ENCODE measurements around the gene ENTREP1. TPM values are rescaled to one million over a fixed set of nuclear protein-coding genes. Genes with fewer than 3 reads are reported as not detected.
"Not testable (repeated sequence)": the region's sequence is repeated elsewhere in the genome, so short reads cannot be mapped to it uniquely, and the experiment has no call there.

ENTREP1 gene
- total and polyA plus RNA-seq, 2 donors (not counting 1 experiment from before 2014, with no cell fraction given): not detected

DNA sequence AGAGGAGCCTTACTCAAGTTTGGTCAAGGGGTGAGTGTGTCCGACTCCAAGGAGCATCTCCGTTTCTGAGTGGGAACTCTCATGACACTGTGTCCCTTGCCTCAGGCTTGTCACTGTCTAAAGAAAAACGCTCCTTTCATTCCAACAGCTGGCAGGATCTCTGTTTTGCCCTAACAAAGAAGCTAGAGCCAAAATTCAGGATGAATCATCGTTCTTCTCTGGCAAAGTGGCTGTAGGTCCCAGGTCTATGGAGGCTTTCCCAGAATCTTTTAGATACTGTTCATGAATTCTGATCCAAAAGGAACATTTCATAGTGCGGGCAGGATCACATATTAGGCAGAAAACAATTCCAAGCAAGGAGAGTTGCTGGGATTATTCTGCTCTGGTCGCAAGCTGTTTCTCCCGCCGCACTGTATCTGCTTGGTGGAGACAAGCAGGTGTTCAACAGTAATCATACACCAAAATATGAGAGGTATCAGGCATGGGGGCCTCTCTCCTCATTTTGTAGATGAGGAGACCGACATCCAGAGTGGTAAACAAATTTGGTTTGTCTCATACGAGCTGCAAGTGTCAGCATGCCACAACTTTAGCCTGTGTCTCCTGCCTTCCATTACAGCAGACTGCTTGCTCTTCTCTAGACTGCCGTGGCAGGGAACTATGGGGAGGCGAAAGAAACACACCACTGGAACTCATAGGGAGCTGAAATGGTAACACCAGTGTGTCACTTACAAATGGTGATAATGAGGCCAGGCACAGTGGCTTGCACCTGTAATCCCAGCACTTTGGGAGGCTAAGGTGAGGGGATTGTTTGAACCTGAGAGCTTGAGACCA, 72.6 kb downstream of the ENTREP1 start:
- Mint-ChIP-seq H3K27me3 (peaks cover 7% of the 10 kb centered on the region), H3K4me1 (no peaks in the 10 kb centered on the region), H3K27ac (no peak overlapping the region), H3K4me3 (no peak overlapping the region), H3K9me3 (ENCODE audit: insufficient read depth) (no peaks in the 10 kb centered on the region)
- Histone ChIP-seq H3K4me2 (replicated peaks; ENCODE audit: low read depth, low read length, poor library complexity, severe bottlenecking) (no peak overlapping the region), H3K9ac (ENCODE audit: low read length) (no peak overlapping the region), H3K27ac (ENCODE audit: low read length in 2 of 2) (no peak overlapping the region), H2AFZ (ENCODE audit: insufficient read depth, low read depth, low read length, poor library complexity, severe bottlenecking) (no peak overlapping the region), H3K9me3 (ENCODE audit: control extremely low read depth in 1 of 3, control insufficient read depth in 2 of 3, insufficient read depth in 1 of 3, low read length in 2 of 3) (peaks cover 0 to 2% (median 0%) of the 10 kb centered on the region in 3 donors), H3K4me1 (ENCODE audit: control insufficient read depth in 2 of 2, insufficient read depth in 2 of 2, low read length in 2 of 2) (no peaks in the 10 kb centered on the region), H3K79me2 (ENCODE audit: control insufficient read depth, insufficient read depth, low read length) (no peaks in the 10 kb centered on the region), H3K4me3 (ENCODE audit: control extremely low read depth in 1 of 5, extremely low read depth in 1 of 5, insufficient read depth in 1 of 5, low read depth in 2 of 5, low read length in 4 of 5) (no peak overlapping the region), H3K27me3 (replicated peaks in 1 of 4; ENCODE audit: control extremely low read depth in 1 of 4, control insufficient read depth in 3 of 4, insufficient read depth in 4 of 4, low read length in 3 of 4) (no peaks in the 10 kb centered on the region), H4K20me1 (ENCODE audit: control insufficient read depth, insufficient read depth, low read length, poor library complexity, severe bottlenecking) (no peaks in the 10 kb centered on the region), H3K36me3 (replicated peaks in 1 of 2; ENCODE audit: control extremely low read depth in 1 of 2, control insufficient read depth in 1 of 2, extremely low read depth in 1 of 2, insufficient read depth in 2 of 2, low read length in 1 of 2) (no peaks in the 10 kb centered on the region)
- POLR2A ChIA-PET: no interaction called here
- ATAC-seq (ENCODE audit: low read depth): no peak
- TF ChIP-seq, protein P1, sequence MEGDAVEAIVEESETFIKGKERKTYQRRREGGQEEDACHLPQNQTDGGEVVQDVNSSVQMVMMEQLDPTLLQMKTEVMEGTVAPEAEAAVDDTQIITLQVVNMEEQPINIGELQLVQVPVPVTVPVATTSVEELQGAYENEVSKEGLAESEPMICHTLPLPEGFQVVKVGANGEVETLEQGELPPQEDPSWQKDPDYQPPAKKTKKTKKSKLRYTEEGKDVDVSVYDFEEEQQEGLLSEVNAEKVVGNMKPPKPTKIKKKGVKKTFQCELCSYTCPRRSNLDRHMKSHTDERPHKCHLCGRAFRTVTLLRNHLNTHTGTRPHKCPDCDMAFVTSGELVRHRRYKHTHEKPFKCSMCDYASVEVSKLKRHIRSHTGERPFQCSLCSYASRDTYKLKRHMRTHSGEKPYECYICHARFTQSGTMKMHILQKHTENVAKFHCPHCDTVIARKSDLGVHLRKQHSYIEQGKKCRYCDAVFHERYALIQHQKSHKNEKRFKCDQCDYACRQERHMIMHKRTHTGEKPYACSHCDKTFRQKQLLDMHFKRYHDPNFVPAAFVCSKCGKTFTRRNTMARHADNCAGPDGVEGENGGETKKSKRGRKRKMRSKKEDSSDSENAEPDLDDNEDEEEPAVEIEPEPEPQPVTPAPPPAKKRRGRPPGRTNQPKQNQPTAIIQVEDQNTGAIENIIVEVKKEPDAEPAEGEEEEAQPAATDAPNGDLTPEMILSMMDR (IDR thresholded peaks at IDR 0.05): no peak
- no peak for TF ChIP-seq EZH2 (IDR thresholded peaks at IDR 0.05; ENCODE audit: borderline replicate concordance, insufficient read depth, low read depth, low read length, poor library complexity, severe bottlenecking)
- CTCF ChIA-PET: no interaction called here
- no peak for DNase-seq
- 93% methylated on average over 7 of the region's 12 CpGs for WGBS (ENCODE audit: insufficient coverage)
- intact Hi-C loops (cut with micrococcal nuclease): no loop called here

DNA sequence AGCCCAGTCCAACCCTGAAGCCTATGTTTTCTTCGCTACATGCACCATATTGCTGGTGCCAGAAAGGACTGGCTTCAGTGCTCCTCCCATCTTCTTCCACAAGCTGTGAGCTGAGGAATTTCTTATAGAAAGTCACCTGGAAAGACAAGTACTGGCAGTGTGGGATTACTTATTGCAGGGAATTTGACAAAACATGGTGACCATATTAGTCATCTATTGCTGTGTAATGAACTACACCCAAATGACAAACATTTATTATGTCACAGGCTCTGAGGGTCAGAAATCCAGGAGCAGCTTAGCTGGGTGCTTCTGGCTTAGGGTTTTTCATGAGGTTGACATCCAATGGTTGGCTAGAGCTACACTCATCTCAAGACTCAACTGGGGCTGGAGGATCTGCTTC, 75.5 kb downstream of the ENTREP1 start:
- Histone ChIP-seq H3K9ac (ENCODE audit: low read length) (no peak overlapping the region), H3K4me1 (ENCODE audit: control insufficient read depth in 2 of 2, insufficient read depth in 2 of 2, low read length in 2 of 2) (no peaks in the 10 kb centered on the region), H3K4me3 (ENCODE audit: control extremely low read depth in 1 of 5, extremely low read depth in 1 of 5, insufficient read depth in 1 of 5, low read depth in 2 of 5, low read length in 4 of 5) (no peak overlapping the region), H3K4me2 (replicated peaks; ENCODE audit: low read depth, low read length, poor library complexity, severe bottlenecking) (no peak overlapping the region), H4K20me1 (ENCODE audit: control insufficient read depth, insufficient read depth, low read length, poor library complexity, severe bottlenecking) (no peaks in the 10 kb centered on the region), H3K9me3 (ENCODE audit: control extremely low read depth in 1 of 3, control insufficient read depth in 2 of 3, insufficient read depth in 1 of 3, low read length in 2 of 3) (no peaks in the 10 kb centered on the region), H2AFZ (ENCODE audit: insufficient read depth, low read depth, low read length, poor library complexity, severe bottlenecking) (no peak overlapping the region), H3K27ac (ENCODE audit: low read length in 2 of 2) (no peak overlapping the region), H3K36me3 (replicated peaks in 1 of 2; ENCODE audit: control extremely low read depth in 1 of 2, control insufficient read depth in 1 of 2, extremely low read depth in 1 of 2, insufficient read depth in 2 of 2, low read length in 1 of 2) (no peaks in the 10 kb centered on the region), H3K27me3 (replicated peaks in 1 of 4; ENCODE audit: control extremely low read depth in 1 of 4, control insufficient read depth in 3 of 4, insufficient read depth in 4 of 4, low read length in 3 of 4) (no peaks in the 10 kb centered on the region), H3K79me2 (ENCODE audit: control insufficient read depth, insufficient read depth, low read length) (no peaks in the 10 kb centered on the region)
- Mint-ChIP-seq H3K4me1 (no peaks in the 10 kb centered on the region), H3K4me3 (no peak overlapping the region), H3K27me3 (peaks cover 19% of the 10 kb centered on the region), H3K9me3 (ENCODE audit: insufficient read depth) (no peaks in the 10 kb centered on the region), H3K27ac (no peak overlapping the region)
- WGBS (ENCODE audit: insufficient coverage): 100% methylated on average over 1 of the region's 1 CpG
- ATAC-seq (ENCODE audit: low read depth): no peak
- no peak for DNase-seq
- intact Hi-C loops (cut with micrococcal nuclease): no loop called here
- TF ChIP-seq, protein P1 (IDR thresholded peaks at IDR 0.05): no peak
- TF ChIP-seq EZH2 (IDR thresholded peaks at IDR 0.05; ENCODE audit: borderline replicate concordance, insufficient read depth, low read depth, low read length, poor library complexity, severe bottlenecking): no peak
- POLR2A ChIA-PET: no interaction called here
- CTCF ChIA-PET: interaction anchor here (1.6 kb wide), 1 partner anchor 22 kb away, joined by 5 read pairs; no protein-coding TSS in a partner anchor

DNA sequence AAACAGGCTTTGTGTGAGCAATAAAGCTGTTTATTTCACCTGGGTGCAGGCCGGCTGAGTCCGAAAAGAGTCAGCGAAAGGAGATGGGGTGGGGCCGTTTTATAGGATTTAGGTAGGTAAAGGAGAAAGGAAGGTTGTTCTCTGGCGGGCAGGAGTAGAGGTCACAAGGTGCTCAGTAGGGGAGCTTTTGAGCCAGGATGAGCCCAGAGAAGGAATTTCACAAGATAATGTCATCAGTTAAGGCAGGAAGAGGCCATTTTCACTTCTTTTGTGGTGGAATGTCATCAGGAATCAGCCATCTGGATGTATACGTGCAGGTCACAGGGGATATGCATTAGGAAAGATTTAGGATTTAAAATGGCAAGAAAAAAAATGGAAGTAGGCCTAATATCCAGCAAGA, 84.9 kb downstream of the ENTREP1 start:
- H2AFZ ChIP-seq (ENCODE audit: insufficient read depth, low read depth, low read length, poor library complexity, severe bottlenecking); H4K20me1 ChIP-seq (ENCODE audit: control insufficient read depth, insufficient read depth, low read length, poor library complexity, severe bottlenecking); H3K36me3 ChIP-seq (replicated peaks in 1 of 2; ENCODE audit: control extremely low read depth in 1 of 2, control insufficient read depth in 1 of 2, extremely low read depth in 1 of 2, insufficient read depth in 2 of 2, low read length in 1 of 2); H3K27me3 ChIP-seq (replicated peaks in 1 of 4; ENCODE audit: control extremely low read depth in 1 of 4, control insufficient read depth in 3 of 4, insufficient read depth in 4 of 4, low read length in 3 of 4); ATAC-seq (ENCODE audit: low read depth); POLR2A ChIA-PET; H3K27ac ChIP-seq (ENCODE audit: low read length in 2 of 2); H3K27ac Mint-ChIP-seq; H3K79me2 ChIP-seq (ENCODE audit: control insufficient read depth, insufficient read depth, low read length); H3K9me3 Mint-ChIP-seq (ENCODE audit: insufficient read depth); H3K4me3 Mint-ChIP-seq; H3K4me1 Mint-ChIP-seq; intact Hi-C loops (cut with micrococcal nuclease); DNase-seq; H3K4me1 ChIP-seq (ENCODE audit: control insufficient read depth in 2 of 2, insufficient read depth in 2 of 2, low read length in 2 of 2); H3K4me3 ChIP-seq (ENCODE audit: control extremely low read depth in 1 of 5, extremely low read depth in 1 of 5, insufficient read depth in 1 of 5, low read depth in 2 of 5, low read length in 4 of 5); H3K9ac ChIP-seq (ENCODE audit: low read length); H3K4me2 ChIP-seq (replicated peaks; ENCODE audit: low read depth, low read length, poor library complexity, severe bottlenecking): not testable (repeated sequence)
- CTCF ChIA-PET: interaction anchor here (0.6 kb wide), 1 partner anchor 266 kb away, joined by 4 read pairs; no protein-coding TSS in a partner anchor
- WGBS (ENCODE audit: insufficient coverage): 95% methylated on average over 5 of the region's 6 CpGs
- H3K27me3 Mint-ChIP-seq: peaks cover 13% of the 10 kb centered on the region
- peaks cover 0 to 11% (median 0%) of the 10 kb centered on the region in 3 donors for H3K9me3 ChIP-seq (ENCODE audit: control extremely low read depth in 1 of 3, control insufficient read depth in 2 of 3, insufficient read depth in 1 of 3, low read length in 2 of 3)
